Lower leg skin (tissue), 3 donors: ENCODE measurements around the gene HIGD2A.

ENCODE experiments used
- POLR2A ChIP-seq, 2 donors: fragments of 450-650 bp; IDR thresholded peaks; one replicate each; pipeline ENCODE4 v1.6.1; 2016 to 2017; ENCODE audit warnings: antibody characterized with exemption in 2 of 2, mild to moderate bottlenecking in 1 of 2, moderate library complexity in 1 of 2
- TF ChIP-seq, protein P1 (sequence below), 3 donors: fragments of 450-650 bp; IDR thresholded peaks; one replicate each; pipeline ENCODE4 v1.5.1; 2016; ENCODE audit warnings: antibody characterized with exemption in 3 of 3, mild to moderate bottlenecking in 3 of 3, moderate library complexity in 2 of 3

DNA sequence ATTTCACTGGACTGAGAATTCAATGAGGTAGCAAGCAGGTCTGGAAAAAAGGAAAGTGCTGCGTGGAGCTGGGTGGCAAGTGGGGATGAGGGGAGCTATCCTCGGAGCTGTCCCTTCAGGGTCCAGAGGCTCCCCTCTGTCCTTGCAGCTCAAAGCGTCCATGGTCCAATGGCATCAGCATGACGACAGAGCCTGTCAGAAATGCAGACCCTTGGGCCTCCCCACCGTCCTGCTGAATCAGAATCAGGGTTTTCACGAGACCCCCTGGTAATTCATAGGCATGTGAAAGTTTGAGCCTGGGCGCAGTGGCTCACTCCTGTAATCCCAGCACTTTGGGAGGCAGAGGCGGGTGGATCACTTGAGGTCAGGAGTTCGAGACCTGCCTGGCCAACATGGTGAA lies 5.5 kb downstream of the HIGD2A start:
- TF ChIP-seq, protein P1, sequence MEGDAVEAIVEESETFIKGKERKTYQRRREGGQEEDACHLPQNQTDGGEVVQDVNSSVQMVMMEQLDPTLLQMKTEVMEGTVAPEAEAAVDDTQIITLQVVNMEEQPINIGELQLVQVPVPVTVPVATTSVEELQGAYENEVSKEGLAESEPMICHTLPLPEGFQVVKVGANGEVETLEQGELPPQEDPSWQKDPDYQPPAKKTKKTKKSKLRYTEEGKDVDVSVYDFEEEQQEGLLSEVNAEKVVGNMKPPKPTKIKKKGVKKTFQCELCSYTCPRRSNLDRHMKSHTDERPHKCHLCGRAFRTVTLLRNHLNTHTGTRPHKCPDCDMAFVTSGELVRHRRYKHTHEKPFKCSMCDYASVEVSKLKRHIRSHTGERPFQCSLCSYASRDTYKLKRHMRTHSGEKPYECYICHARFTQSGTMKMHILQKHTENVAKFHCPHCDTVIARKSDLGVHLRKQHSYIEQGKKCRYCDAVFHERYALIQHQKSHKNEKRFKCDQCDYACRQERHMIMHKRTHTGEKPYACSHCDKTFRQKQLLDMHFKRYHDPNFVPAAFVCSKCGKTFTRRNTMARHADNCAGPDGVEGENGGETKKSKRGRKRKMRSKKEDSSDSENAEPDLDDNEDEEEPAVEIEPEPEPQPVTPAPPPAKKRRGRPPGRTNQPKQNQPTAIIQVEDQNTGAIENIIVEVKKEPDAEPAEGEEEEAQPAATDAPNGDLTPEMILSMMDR (IDR thresholded peaks at IDR 0.05), result no peak
- no peak for TF ChIP-seq POLR2A (IDR thresholded peaks at IDR 0.05)
